Memory B cell (primary cell): ENCODE measurements around the gene CYP4F3.
"Not testable (repeated sequence)": the region's sequence is repeated elsewhere in the genome, so short reads cannot be mapped to it uniquely, and the experiment has no call there.

Experiments used
- ATAC-seq: fragments of 150-1000 bp; cut with Tn5 transposase; 2 replicates; pipeline ENCODE4 v1.10.0; 2021; ENCODE audit warnings: low read depth, mild to moderate bottlenecking, moderate library complexity
- DNase-seq, 2 donors: peaks; one replicate each; pipeline ENCODE4 v3.0.0; 2022; ENCODE audit warnings: low spot score in 2 of 2
- H3K27ac Mint-ChIP-seq: one replicate; pipeline ENCODE4 v1.8.0; 2022; ENCODE audit warnings: mild to moderate bottlenecking, moderate library complexity, mixed read lengths
- H3K27me3 Mint-ChIP-seq: one replicate; pipeline ENCODE4 v1.8.0; 2022; ENCODE audit warnings: mixed read lengths
- H3K36me3 Mint-ChIP-seq: one replicate; pipeline ENCODE4 v1.8.0; 2022; ENCODE audit warnings: mild to moderate bottlenecking, mixed read lengths
- H3K4me1 Mint-ChIP-seq: one replicate; pipeline ENCODE4 v1.8.0; 2022; ENCODE audit warnings: mixed read lengths
- H3K4me3 Mint-ChIP-seq: one replicate; pipeline ENCODE4 v1.8.0; 2022; ENCODE audit warnings: mild to moderate bottlenecking, moderate library complexity, mixed read lengths
- H3K9me3 Mint-ChIP-seq: one replicate; pipeline ENCODE4 v1.8.0; 2022; ENCODE audit warnings: mixed read lengths

The CYP4F3 gene

GRCh38 chr19:15640294-15640903 lies at the start of gene CYP4F3:
CYP4F3 (plus strand) TSS chr19:15640897; CDS start chr19:15641416, 519 bp downstream.
- H3K36me3 Mint-ChIP-seq: no peaks in the 10 kb centered on the region
- no peak within 1 kb of the TSS for H3K4me3 Mint-ChIP-seq
- peaks cover 10% of the 10 kb centered on the region for H3K4me1 Mint-ChIP-seq
- peaks cover 4% of the 10 kb centered on the region for H3K9me3 Mint-ChIP-seq
- DNase-seq (no peak), ATAC-seq (no peak)
- no peak within 1 kb of the TSS for H3K27ac Mint-ChIP-seq
- peaks cover 6% of the 10 kb centered on the region for H3K27me3 Mint-ChIP-seq

GRCh38 chr19:15591796-15592195 lies 48.9 kb upstream of the CYP4F3 start:
- H3K36me3 Mint-ChIP-seq: no peaks in the 10 kb centered on the region
- ATAC-seq (no peak), DNase-seq (no peak)
- peaks cover 4% of the 10 kb centered on the region for H3K4me1 Mint-ChIP-seq
- H3K27ac Mint-ChIP-seq: no peak overlapping the region
- no peak overlapping the region for H3K4me3 Mint-ChIP-seq
- H3K9me3 Mint-ChIP-seq: peaks cover 6% of the 10 kb centered on the region
- H3K27me3 Mint-ChIP-seq: peaks cover 14% of the 10 kb centered on the region

- peaks cover 14% of the 10 kb centered on the region for H3K27me3 Mint-ChIP-seq
- not testable (repeated sequence) for H3K9me3 Mint-ChIP-seq, DNase-seq, H3K27ac Mint-ChIP-seq, ATAC-seq, H3K4me1 Mint-ChIP-seq, H3K36me3 Mint-ChIP-seq, H3K4me3 Mint-ChIP-seq
These were observed 48.2 kb upstream of the CYP4F3 start for GRCh38 chr19:15592506-15592905.

- DNase-seq, H3K36me3 Mint-ChIP-seq, H3K9me3 Mint-ChIP-seq, ATAC-seq, H3K4me3 Mint-ChIP-seq, H3K4me1 Mint-ChIP-seq, H3K27ac Mint-ChIP-seq: not testable (repeated sequence)
- H3K27me3 Mint-ChIP-seq: peaks cover 11% of the 10 kb centered on the region
These were observed 46.9 kb upstream of the CYP4F3 start for GRCh38 chr19:15593766-15594165.

- peaks cover 6% of the 10 kb centered on the region for H3K9me3 Mint-ChIP-seq
- ATAC-seq: no peak
- DNase-seq: no peak
These were observed 45.6 kb upstream of the CYP4F3 start for GRCh38 chr19:15595069-15595468.

GRCh38 chr19:15607978-15608925 lies 32.4 kb upstream of the CYP4F3 start:
- H3K4me1 Mint-ChIP-seq, H3K9me3 Mint-ChIP-seq, H3K27ac Mint-ChIP-seq, H3K4me3 Mint-ChIP-seq, ATAC-seq, H3K27me3 Mint-ChIP-seq, DNase-seq, H3K36me3 Mint-ChIP-seq: not testable (repeated sequence)

More at GRCh38 chr19:15595069-15595468, 45.6 kb upstream of the CYP4F3 start:
- Mint-ChIP-seq H3K27ac (no peak overlapping the region), H3K4me3 (no peak overlapping the region), H3K27me3 (peaks cover 11% of the 10 kb centered on the region), H3K4me1 (no peaks in the 10 kb centered on the region), H3K36me3 (no peaks in the 10 kb centered on the region)

GRCh38 chr19:15609261-15609660 lies 31.4 kb upstream of the CYP4F3 start:
- H3K27ac Mint-ChIP-seq: no peak overlapping the region
- H3K4me1 Mint-ChIP-seq: no peaks in the 10 kb centered on the region
- no peaks in the 10 kb centered on the region for H3K36me3 Mint-ChIP-seq
- ATAC-seq (no peak), DNase-seq (no peak)
- H3K4me3 Mint-ChIP-seq: no peak overlapping the region
- peaks cover 9% of the 10 kb centered on the region for H3K27me3 Mint-ChIP-seq
- no peaks in the 10 kb centered on the region for H3K9me3 Mint-ChIP-seq

GRCh38 chr19:15612342-15612741 lies 28.4 kb upstream of the CYP4F3 start:
- ATAC-seq (no peak), DNase-seq (no peak)
- no peak overlapping the region for H3K4me3 Mint-ChIP-seq
- H3K27ac Mint-ChIP-seq: no peak overlapping the region
- no peaks in the 10 kb centered on the region for H3K4me1 Mint-ChIP-seq
- H3K36me3 Mint-ChIP-seq: no peaks in the 10 kb centered on the region
- peaks cover 18% of the 10 kb centered on the region for H3K27me3 Mint-ChIP-seq
- H3K9me3 Mint-ChIP-seq: no peaks in the 10 kb centered on the region

- Mint-ChIP-seq H3K36me3 (no peaks in the 10 kb centered on the region), H3K9me3 (no peaks in the 10 kb centered on the region)
- DNase-seq: no peak
These were observed 27.4 kb upstream of the CYP4F3 start for GRCh38 chr19:15613338-15613737.

GRCh38 chr19:15614507-15615379 lies 26.0 kb upstream of the CYP4F3 start, which contains the start of gene CYP4F8:
CYP4F8 (plus strand) TSS chr19:15615218; CDS start chr19:15615617, 399 bp downstream.
- H3K4me3 Mint-ChIP-seq: no peak within 1 kb of the TSS
- H3K36me3 Mint-ChIP-seq: no peaks in the 10 kb centered on the region
- ATAC-seq (no peak), DNase-seq (no peak)
- peaks cover 24% of the 10 kb centered on the region for H3K27me3 Mint-ChIP-seq
- H3K4me1 Mint-ChIP-seq: no peaks in the 10 kb centered on the region
- H3K27ac Mint-ChIP-seq: no peak within 1 kb of the TSS
- no peaks in the 10 kb centered on the region for H3K9me3 Mint-ChIP-seq

More at GRCh38 chr19:15613338-15613737, 27.4 kb upstream of the CYP4F3 start:
- H3K27me3 Mint-ChIP-seq: peaks cover 22% of the 10 kb centered on the region
- no peak overlapping the region for H3K4me3 Mint-ChIP-seq
- H3K27ac Mint-ChIP-seq: no peak overlapping the region
- no peak for ATAC-seq
- no peaks in the 10 kb centered on the region for H3K4me1 Mint-ChIP-seq

- Mint-ChIP-seq H3K27me3 (peaks cover 25% of the 10 kb centered on the region), H3K36me3 (no peaks in the 10 kb centered on the region), H3K4me3 (no peak overlapping the region), H3K9me3 (no peaks in the 10 kb centered on the region), H3K4me1 (no peaks in the 10 kb centered on the region), H3K27ac (no peak overlapping the region)
- DNase-seq (no peak), ATAC-seq (no peak)
These were observed 25.2 kb upstream of the CYP4F3 start for GRCh38 chr19:15615526-15615925.

- H3K36me3 Mint-ChIP-seq: no peaks in the 10 kb centered on the region
- H3K4me3 Mint-ChIP-seq: no peak overlapping the region
- DNase-seq: no peak
- H3K9me3 Mint-ChIP-seq: no peaks in the 10 kb centered on the region
- no peaks in the 10 kb centered on the region for H3K4me1 Mint-ChIP-seq
- peaks cover 24% of the 10 kb centered on the region for H3K27me3 Mint-ChIP-seq
- no peak overlapping the region for H3K27ac Mint-ChIP-seq
- no peak for ATAC-seq
These were observed 24.5 kb upstream of the CYP4F3 start for GRCh38 chr19:15616183-15616582.

GRCh38 chr19:15616627-15617270 lies 23.9 kb upstream of the CYP4F3 start:
- H3K9me3 Mint-ChIP-seq: no peaks in the 10 kb centered on the region
- no peaks in the 10 kb centered on the region for H3K4me1 Mint-ChIP-seq
- DNase-seq: no peak
- H3K4me3 Mint-ChIP-seq: no peak overlapping the region
- H3K27ac Mint-ChIP-seq: no peak overlapping the region
- H3K27me3 Mint-ChIP-seq: peaks cover 24% of the 10 kb centered on the region
- H3K36me3 Mint-ChIP-seq: no peaks in the 10 kb centered on the region
- no peak for ATAC-seq
